A673 (cell line): ENCODE results near the gene ZNF358. TPM values are rescaled to one million over a fixed set of nuclear protein-coding genes. Genes with fewer than 3 reads are reported as not detected.

Source experiments
- BruUV-seq: library from RNA; stranded (reverse); fragments of 400-500 nt; replicated peaks from 2 replicates; lab custom pipeline; 2021; lab: Mats Ljungman, UMichigan
- CTCF ChIA-PET: fragments of 300-600 bp; sonication (Branson Sonifier 250); formaldehyde crosslinking; loops from one replicate; lab custom pipeline; 2022; ENCODE audit warnings: antibody characterized with exemption; lab: Charles Lee
- POLR2A ChIA-PET: fragments of 300-600 bp; sonication (Branson Sonifier 250); formaldehyde crosslinking; loops from one replicate; lab custom pipeline; 2022; ENCODE audit warnings: antibody characterized with exemption; ENCODE audit not compliant: low non-redundant PET; lab: Charles Lee
- DNase-seq: peaks from one replicate; pipeline ENCODE4 v3.0.0-alpha.2; 2015; ENCODE audit warnings: low spot score
- H3K27ac ChIP-seq: fragments of 200-600 bp; sonication (generic); 2 replicates; pipeline ENCODE4 v1.5.1; 2016; ENCODE audit warnings: mixed run types, low read depth, mild to moderate bottlenecking, mixed read lengths, antibody characterized with exemption, low read length; ENCODE audit not compliant: poor library complexity, severe bottlenecking
- H3K27me3 ChIP-seq: fragments of 200-600 bp; sonication (generic); replicated peaks from 2 replicates; pipeline ENCODE4 v1.6.1; 2017; ENCODE audit warnings: mixed run types, low read depth, mild to moderate bottlenecking, mixed read lengths, antibody characterized with exemption, low read length; ENCODE audit not compliant: insufficient read depth, poor library complexity
- H3K36me3 ChIP-seq: fragments of 200-600 bp; sonication (generic); 2 replicates; pipeline ENCODE4 v1.6.1; 2016; ENCODE audit warnings: mixed run types, mild to moderate bottlenecking, mixed read lengths, antibody characterized with exemption, low read length; ENCODE audit not compliant: insufficient read depth, poor library complexity, severe bottlenecking
- H3K4me1 ChIP-seq: fragments of 200-600 bp; sonication (generic); 2 replicates; pipeline ENCODE4 v1.6.1; 2017; ENCODE audit warnings: mixed run types, mild to moderate bottlenecking, mixed read lengths, antibody characterized with exemption, low read length; ENCODE audit not compliant: insufficient read depth, poor library complexity, severe bottlenecking
- H3K4me3 ChIP-seq: fragments of 200-600 bp; sonication (generic); 2 replicates; pipeline ENCODE4 v1.5.1; 2016; ENCODE audit warnings: low read depth, mixed run types, mild to moderate bottlenecking, mixed read lengths, low read length; ENCODE audit not compliant: poor library complexity, severe bottlenecking
- H3K9me3 ChIP-seq: fragments of 200-600 bp; sonication (generic); 2 replicates; pipeline ENCODE4 v1.6.1; 2016; ENCODE audit warnings: mixed run types, low read depth, mild to moderate bottlenecking, mixed read lengths, antibody characterized with exemption, low read length; ENCODE audit not compliant: poor library complexity, severe bottlenecking
- EZH2 ChIP-seq: fragments of 200-600 bp; sonication (generic); IDR thresholded peaks from 2 replicates; pipeline ENCODE4 v1.6.1; 2017; ENCODE audit warnings: borderline replicate concordance, low read depth, mild to moderate bottlenecking, mixed read lengths, antibody characterized with exemption, low read length; ENCODE audit not compliant: poor library complexity, severe bottlenecking
- intact Hi-C: fragments of 100-400 bp; cut with micrococcal nuclease; formaldehyde crosslinking; loops from one replicate; pipeline ENCODE4 v1.10.0; 2022; ENCODE audit not compliant: unreplicated experiment
- total RNA-seq: library from RNA; stranded (reverse); gene quantifications from 2 replicates; pipeline ENCODE4 v1.2.3, GENCODE V29; 2021
- TF ChIP-seq, protein P1 (sequence below): fragments of 300-800, 200-600 bp; sonication (generic); conservative IDR thresholded peaks from 2 replicates; pipeline ENCODE4 v1.5.1; 2017; ENCODE audit warnings: low read depth, mild to moderate bottlenecking, antibody characterized with exemption, low read length, moderate library complexity, mixed read lengths

The ZNF358 gene
- total RNA-seq, 1 experiment from 2014 or later = 44.1 TPM

DNA sequence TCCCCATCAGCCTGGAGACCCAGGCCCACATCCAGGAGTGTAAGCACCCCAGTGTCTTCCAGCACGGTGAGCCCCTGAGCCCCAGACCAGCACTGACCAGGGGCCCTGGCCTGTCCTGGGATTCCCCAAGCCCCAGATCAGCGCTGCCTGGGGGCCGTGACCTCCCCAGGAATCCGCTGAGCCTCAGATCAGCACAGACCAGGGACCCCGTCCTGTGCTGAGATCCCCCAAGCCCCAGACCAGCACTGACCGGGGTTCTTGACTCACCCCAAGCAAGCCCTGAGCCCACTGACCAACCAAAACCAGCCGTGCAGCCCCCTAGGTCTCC lies 12.3 kb downstream of the ZNF358 start:
- Histone ChIP-seq H3K4me3 (no peak overlapping the region), H3K36me3 (no peaks in the 10 kb centered on the region), H3K4me1 (peaks cover 6% of the 10 kb centered on the region), H3K27ac (no peak overlapping the region), H3K27me3 (no peaks in the 10 kb centered on the region), H3K9me3 (no peaks in the 10 kb centered on the region)
- ChIA-PET CTCF (no interaction called here), POLR2A (no interaction called here)
- no peak for DNase-seq
- no TSS peak for BruUV-seq
- intact Hi-C loops = no loop called here
- no peak for TF ChIP-seq EZH2
- TF ChIP-seq, protein P1, sequence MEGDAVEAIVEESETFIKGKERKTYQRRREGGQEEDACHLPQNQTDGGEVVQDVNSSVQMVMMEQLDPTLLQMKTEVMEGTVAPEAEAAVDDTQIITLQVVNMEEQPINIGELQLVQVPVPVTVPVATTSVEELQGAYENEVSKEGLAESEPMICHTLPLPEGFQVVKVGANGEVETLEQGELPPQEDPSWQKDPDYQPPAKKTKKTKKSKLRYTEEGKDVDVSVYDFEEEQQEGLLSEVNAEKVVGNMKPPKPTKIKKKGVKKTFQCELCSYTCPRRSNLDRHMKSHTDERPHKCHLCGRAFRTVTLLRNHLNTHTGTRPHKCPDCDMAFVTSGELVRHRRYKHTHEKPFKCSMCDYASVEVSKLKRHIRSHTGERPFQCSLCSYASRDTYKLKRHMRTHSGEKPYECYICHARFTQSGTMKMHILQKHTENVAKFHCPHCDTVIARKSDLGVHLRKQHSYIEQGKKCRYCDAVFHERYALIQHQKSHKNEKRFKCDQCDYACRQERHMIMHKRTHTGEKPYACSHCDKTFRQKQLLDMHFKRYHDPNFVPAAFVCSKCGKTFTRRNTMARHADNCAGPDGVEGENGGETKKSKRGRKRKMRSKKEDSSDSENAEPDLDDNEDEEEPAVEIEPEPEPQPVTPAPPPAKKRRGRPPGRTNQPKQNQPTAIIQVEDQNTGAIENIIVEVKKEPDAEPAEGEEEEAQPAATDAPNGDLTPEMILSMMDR = no peak

DNA sequence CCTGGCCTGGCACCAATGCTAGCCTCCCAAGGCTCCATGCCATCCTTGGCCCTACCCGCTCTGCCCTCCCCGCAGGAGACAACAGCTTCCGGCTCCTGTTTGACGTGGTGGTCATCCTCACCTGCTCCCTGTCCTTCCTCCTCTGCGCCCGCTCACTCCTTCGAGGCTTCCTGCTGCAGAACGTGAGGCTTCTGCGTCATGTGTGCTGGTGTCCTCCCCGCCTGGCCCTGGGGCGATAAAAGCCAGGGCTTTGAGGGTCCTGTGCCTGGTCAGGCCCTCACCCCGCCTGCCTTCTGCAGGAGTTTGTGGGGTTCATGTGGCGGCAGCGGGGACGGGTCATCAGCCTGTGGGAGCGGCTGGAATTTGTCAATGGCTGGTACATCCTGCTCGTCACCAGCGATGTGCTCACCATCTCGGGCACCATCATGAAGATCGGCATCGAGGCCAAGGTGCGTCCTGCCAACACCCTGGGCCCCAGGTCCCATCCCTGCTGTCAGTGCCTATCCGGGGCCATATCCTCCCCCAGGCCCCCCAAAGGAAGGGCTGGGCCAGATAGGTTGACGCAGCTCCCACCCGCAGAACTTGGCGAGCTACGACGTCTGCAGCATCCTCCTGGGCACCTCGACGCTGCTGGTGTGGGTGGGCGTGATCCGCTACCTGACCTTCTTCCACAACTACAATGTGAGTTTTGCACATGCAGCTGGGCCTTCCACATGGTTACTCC lies 12.8 kb downstream of the ZNF358 start:
- POLR2A ChIA-PET = no interaction called here
- TF ChIP-seq, protein P1 = no peak
- TF ChIP-seq EZH2 = no peak
- Histone ChIP-seq H3K27me3 (no peaks in the 10 kb centered on the region), H3K4me1 (peaks cover under 1% of the 10 kb centered on the region), H3K9me3 (no peaks in the 10 kb centered on the region), H3K4me3 (no peak overlapping the region), H3K27ac (no peak overlapping the region), H3K36me3 (no peaks in the 10 kb centered on the region)
- CTCF ChIA-PET = no interaction called here
- DNase-seq = no peak
- BruUV-seq = no TSS peak
- intact Hi-C loops = no loop called here

DNA sequence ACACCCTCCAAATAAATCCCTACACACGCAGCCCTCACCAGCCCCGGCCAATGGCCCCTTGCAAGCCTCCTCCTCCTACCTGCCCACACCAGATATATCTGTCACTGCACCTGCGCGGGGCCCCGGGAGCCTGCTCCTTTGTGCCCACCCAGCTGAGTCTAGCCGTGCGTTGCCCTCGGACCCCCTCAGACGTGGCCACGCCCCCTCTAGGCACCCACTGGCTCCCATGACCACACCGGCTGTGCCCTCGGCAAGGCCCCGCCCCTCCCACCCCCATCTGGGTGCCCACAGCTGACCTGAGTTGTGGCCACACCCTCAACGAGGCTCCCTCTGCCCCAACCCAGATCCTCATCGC lies 13.3 kb downstream of the ZNF358 start:
- no TSS peak for BruUV-seq

More for the DNA sequence above, 13.3 kb downstream of the ZNF358 start:
- CTCF ChIA-PET = no interaction called here
- H3K36me3 ChIP-seq = no peaks in the 10 kb centered on the region
- no peaks in the 10 kb centered on the region for H3K4me1 ChIP-seq
- POLR2A ChIA-PET = no interaction called here
- H3K27ac ChIP-seq = no peak overlapping the region
- H3K27me3 ChIP-seq = no peaks in the 10 kb centered on the region
- H3K4me3 ChIP-seq = no peak overlapping the region
- TF ChIP-seq, protein P1 = no peak
- TF ChIP-seq EZH2 = no peak
- DNase-seq = no peak
- H3K9me3 ChIP-seq = no peaks in the 10 kb centered on the region
- intact Hi-C loops = no loop called here
